ENCODE measurements around the gene CHRNE.
"Not testable (repeated sequence)": the region's sequence is repeated elsewhere in the genome, so short reads cannot be mapped to it uniquely, and the experiment has no call there.

CHRNE gene

GRCh38 chr17:4939546-4939795 is 36.6 kb upstream of the CHRNE start:
- no peak for DNase-seq

GRCh38 chr17:4938688-4939545 is 36.0 kb upstream of the CHRNE start:
- DNase-seq: no peak

- DNase-seq: no peak
Observed at GRCh38 chr17:4938069-4938491, 35.2 kb upstream of the CHRNE start.

- DNase-seq: no peak
Observed at GRCh38 chr17:4937553-4937952, 34.7 kb upstream of the CHRNE start.

- DNase-seq: no peak
Observed at GRCh38 chr17:4936436-4936835, 33.5 kb upstream of the CHRNE start.

GRCh38 chr17:4935650-4936049 is 32.8 kb upstream of the CHRNE start:
- no peak for DNase-seq

- DNase-seq: no peak
Observed at GRCh38 chr17:4934173-4934979, 31.5 kb upstream of the CHRNE start.

GRCh38 chr17:4933646-4934045 is 30.7 kb upstream of the CHRNE start:
- no peak for DNase-seq

- DNase-seq: no peak
Observed at GRCh38 chr17:4932756-4933155, 29.9 kb upstream of the CHRNE start.

GRCh38 chr17:4931963-4932362 is 29.1 kb upstream of the CHRNE start, which contains the start of gene GP1BA:
Gene GP1BA (plus strand): TSS chr17:4932277. CDS start chr17:4932605, 328 bp downstream.
- no peak for DNase-seq

- no peak for DNase-seq
Observed at GRCh38 chr17:4928881-4929280, 26.0 kb upstream of the CHRNE start.

- not testable (repeated sequence) for DNase-seq
Observed at GRCh38 chr17:4926577-4927335, 23.9 kb upstream of the CHRNE start.

GRCh38 chr17:4921320-4921719 is 18.4 kb upstream of the CHRNE start:
- no peak for DNase-seq

- DNase-seq: no peak
Observed at GRCh38 chr17:4920351-4921048, 17.6 kb upstream of the CHRNE start.

GRCh38 chr17:4919511-4920047 is 16.7 kb upstream of the CHRNE start:
- no peak for DNase-seq

- not testable (repeated sequence) for DNase-seq
Observed at GRCh38 chr17:4914551-4914950, 11.7 kb upstream of the CHRNE start.

GRCh38 chr17:4913994-4914393 is 11.1 kb upstream of the CHRNE start:
- DNase-seq: no peak

- DNase-seq: peak; percentile 41
Observed at GRCh38 chr17:4908711-4909496, 6.0 kb upstream of the CHRNE start.

- DNase-seq: no peak
Observed at GRCh38 chr17:4908301-4908700, 5.4 kb upstream of the CHRNE start.

- DNase-seq: not testable (repeated sequence)
Observed at GRCh38 chr17:4906642-4907041, 3.7 kb upstream of the CHRNE start.

- no peak for DNase-seq
Observed at GRCh38 chr17:4902540-4902939, 358 bp downstream of the CHRNE start.

All from T-helper 9 cell (primary cell).